Measurements from ENCODE around the gene MSH5.

- TF ChIP-seq POLR2A (IDR thresholded peaks at IDR 0.05): no peak
- TF ChIP-seq CTCF (IDR thresholded peaks at IDR 0.05): no peak
These were observed 36.1 kb downstream of the MSH5 start for GRCh38 chr6:31775633-31776484.
